GM19193 (cell line): ENCODE data around the gene UQCR10.

Source experiments
- POLR2A ChIP-seq: IDR thresholded peaks from 4 replicates; pipeline ENCODE4 v1.6.1; 2011; ENCODE audit not compliant: insufficient read depth, insufficient read length; ENCODE audit errors: extremely low read depth

UQCR10 gene

GRCh38 chr22:29767171-29768051, at the start of gene UQCR10:
TSS of gene UQCR10 (plus strand) at chr22:29767369. CDS start at chr22:29767399, 30 bp downstream.
- peak; percentile 85 for TF ChIP-seq POLR2A

GRCh38 chr22:29717789-29718188, 49.4 kb upstream of the UQCR10 start:
- no peak for TF ChIP-seq POLR2A

GRCh38 chr22:29718949-29719898, 47.9 kb upstream of the UQCR10 start:
- no peak for TF ChIP-seq POLR2A

- no peak for TF ChIP-seq POLR2A
Observed at GRCh38 chr22:29719899-29720645, 47.1 kb upstream of the UQCR10 start, which contains the start of gene CABP7. TSS of gene CABP7 (plus strand) at chr22:29720003. CDS start at chr22:29720425, 422 bp downstream.

GRCh38 chr22:29720811-29721323, 46.3 kb upstream of the UQCR10 start:
- TF ChIP-seq POLR2A = no peak

GRCh38 chr22:29722151-29722550, 45.0 kb upstream of the UQCR10 start:
- no peak for TF ChIP-seq POLR2A

- TF ChIP-seq POLR2A = no peak
Observed at GRCh38 chr22:29722587-29722986, 44.6 kb upstream of the UQCR10 start.

- TF ChIP-seq POLR2A = no peak
Observed at GRCh38 chr22:29723766-29724165, 43.4 kb upstream of the UQCR10 start.

- TF ChIP-seq POLR2A = no peak
Observed at GRCh38 chr22:29724843-29725242, 42.3 kb upstream of the UQCR10 start.

- no peak for TF ChIP-seq POLR2A
Observed at GRCh38 chr22:29726106-29726505, 41.1 kb upstream of the UQCR10 start.

GRCh38 chr22:29726512-29727130, 40.5 kb upstream of the UQCR10 start:
- no peak for TF ChIP-seq POLR2A

- TF ChIP-seq POLR2A = no peak
Observed at GRCh38 chr22:29727131-29727523, 40.0 kb upstream of the UQCR10 start.

GRCh38 chr22:29729161-29729560, 38.0 kb upstream of the UQCR10 start:
- no peak for TF ChIP-seq POLR2A
